Activated CD4-positive, CD25-positive, alpha-beta regulatory T cell treated with anti-CD3 and anti-CD28 coated beads, Interleukin-2, amount 50 U/mL, for 72 hours (primary cell): ENCODE data around the gene ZDHHC16.
"Not testable (repeated sequence)": the region's sequence is repeated elsewhere in the genome, so short reads cannot be mapped to it uniquely, and the experiment has no call there.

Source experiments
- DNase-seq: peaks from one replicate; pipeline ENCODE4 v3.0.0; 2021

ZDHHC16 gene

GRCh38 chr10:97445722-97446639 is at the start of gene ZDHHC16, which contains the start of gene EXOSC1:
TSS of gene ZDHHC16 (plus strand) at chr10:97446175. CDS start at chr10:97451676, 5,501 bp downstream.
TSS of gene EXOSC1 (minus strand) at chr10:97446006. CDS start at chr10:97445985, 21 bp downstream.
- peak; percentile 89 for DNase-seq

DNA sequence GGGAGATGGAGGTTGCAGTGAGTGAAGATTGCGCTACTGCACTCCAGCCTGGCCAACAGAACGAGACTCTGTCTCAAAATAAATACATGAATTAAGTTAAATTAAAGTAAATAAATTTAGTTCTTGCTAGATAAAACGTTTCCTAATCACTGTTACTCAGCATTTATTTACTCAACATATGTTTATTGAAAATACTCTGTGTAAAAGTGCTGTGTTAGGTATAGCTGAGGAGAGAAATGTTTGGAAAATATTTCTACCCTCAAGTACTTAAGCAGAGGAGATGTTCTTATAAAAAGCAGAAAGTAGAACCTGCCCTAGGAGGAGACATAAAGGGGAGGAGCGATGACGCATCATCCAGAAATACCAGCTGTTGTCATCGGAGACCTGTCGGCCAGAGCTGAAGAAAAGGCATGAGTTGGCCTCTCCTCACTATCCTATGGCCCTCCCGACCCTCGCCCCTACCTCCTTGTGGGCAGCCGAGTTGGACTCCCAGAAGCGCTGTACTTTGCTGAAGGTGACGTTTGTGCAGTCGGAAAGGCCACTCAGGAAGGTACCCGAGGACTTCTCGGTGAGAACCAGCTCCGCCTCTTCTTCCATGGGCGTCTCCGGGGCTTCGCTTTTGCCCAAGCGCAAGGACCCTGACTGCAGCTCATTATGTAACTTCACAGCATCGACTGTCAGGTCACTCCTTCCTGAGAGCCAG is 46.0 kb upstream of the ZDHHC16 start:
- DNase-seq: no peak

DNA sequence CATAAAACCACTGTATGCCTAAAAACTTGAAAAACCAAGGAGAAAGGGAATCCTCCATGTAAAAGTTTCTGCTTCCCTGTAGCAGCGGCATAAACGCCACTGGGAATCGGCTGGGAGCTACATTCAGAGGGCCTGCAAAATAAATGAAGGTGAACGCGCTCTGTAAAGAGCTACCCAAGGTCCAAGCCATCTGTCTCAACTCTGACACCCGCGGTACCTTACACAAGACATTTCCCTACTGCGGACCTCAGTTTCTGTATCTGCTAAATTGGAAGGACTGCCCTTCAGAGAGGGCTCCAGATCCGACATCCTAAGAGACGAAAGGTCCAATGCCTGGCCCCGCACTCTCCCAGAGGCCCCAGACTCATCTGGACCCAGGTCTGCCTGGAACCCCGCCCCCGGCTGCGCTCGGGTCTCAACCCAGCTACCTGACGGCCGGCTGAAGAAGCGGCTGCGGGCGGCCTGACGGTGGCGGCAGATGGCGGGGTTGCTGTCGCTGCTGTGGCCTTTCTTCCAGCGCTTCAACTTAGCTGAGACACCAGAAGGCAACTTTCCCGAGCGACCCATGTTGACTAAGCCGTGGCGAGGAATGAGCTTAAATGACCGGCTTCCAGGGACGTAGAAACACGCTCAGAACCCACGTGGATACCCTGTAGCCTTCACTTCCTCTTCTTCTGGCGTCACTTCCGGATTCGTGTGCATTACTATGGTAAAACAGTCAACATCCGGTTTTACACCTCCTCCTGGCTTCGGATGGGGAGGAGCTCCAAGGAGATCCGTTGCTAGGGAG is 45.1 kb upstream of the ZDHHC16 start, which contains the start of gene RRP12:
Gene RRP12 (minus strand): TSS at position 676 of the 790 bp plus-strand sequence. CDS start 109 bp downstream, at position 567.
- peak; percentile 70 for DNase-seq

GRCh38 chr10:97401455-97401919 is 44.5 kb upstream of the ZDHHC16 start:
- DNase-seq: no peak

GRCh38 chr10:97404044-97404443 is 41.9 kb upstream of the ZDHHC16 start:
- no peak for DNase-seq

- no peak for DNase-seq
Measured at GRCh38 chr10:97406064-97406463, 39.9 kb upstream of the ZDHHC16 start.

DNA sequence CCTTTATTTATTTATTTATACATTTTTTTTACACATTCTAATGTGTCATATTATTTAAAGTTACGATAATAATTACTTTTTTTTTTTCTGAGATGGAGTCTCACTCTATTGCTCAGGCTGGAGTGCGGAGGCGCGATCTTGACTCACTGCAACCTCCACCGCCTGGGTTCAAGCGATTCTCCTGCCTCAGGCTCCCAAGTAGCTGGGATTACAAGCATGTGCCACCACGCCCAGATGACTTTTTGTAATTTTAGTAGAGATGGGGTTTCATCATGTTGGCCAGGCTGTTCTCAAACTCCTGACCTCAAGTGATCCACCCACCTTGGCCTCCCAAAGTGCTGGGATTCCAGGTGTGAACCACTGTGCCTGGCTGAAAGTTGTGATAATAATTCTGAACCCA is 39.5 kb upstream of the ZDHHC16 start:
- not testable (repeated sequence) for DNase-seq

DNA sequence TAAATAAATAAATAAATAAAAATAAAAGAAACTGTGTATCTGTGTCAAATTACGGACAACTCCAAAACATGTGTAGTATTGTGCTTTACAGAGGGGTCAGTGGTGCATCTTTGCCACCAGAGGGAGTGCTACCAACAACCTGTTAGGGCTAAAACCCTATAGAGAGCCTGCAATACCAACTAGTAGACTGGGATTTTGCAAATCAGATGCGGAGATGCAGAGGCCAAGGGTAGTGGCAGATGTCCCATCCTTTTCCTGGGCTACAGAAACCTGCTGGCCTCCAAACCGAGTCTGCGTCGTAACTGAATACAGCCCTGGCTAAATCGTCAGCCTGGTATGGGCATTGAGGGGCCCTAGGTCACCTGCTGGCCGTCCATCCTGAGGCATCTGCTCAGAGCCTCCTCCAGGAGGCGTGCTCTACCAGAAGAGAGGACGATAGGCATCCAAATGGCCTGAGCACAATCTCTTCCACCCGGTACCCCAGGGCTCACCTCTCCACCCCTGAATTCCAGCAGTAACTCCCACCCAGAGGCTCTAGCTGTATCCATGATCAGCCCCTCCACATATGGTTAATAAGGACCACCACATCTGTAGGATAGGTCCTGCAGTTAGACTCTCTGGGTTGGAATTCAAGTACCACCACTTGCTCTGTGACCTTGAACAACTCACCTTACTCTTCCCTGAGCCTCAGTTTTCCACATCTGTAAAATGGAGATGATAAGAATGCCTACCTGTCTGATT is 38.6 kb upstream of the ZDHHC16 start:
- DNase-seq: peak; percentile 66

- no peak for DNase-seq
Measured at GRCh38 chr10:97407952-97408248, 38.1 kb upstream of the ZDHHC16 start.

DNA sequence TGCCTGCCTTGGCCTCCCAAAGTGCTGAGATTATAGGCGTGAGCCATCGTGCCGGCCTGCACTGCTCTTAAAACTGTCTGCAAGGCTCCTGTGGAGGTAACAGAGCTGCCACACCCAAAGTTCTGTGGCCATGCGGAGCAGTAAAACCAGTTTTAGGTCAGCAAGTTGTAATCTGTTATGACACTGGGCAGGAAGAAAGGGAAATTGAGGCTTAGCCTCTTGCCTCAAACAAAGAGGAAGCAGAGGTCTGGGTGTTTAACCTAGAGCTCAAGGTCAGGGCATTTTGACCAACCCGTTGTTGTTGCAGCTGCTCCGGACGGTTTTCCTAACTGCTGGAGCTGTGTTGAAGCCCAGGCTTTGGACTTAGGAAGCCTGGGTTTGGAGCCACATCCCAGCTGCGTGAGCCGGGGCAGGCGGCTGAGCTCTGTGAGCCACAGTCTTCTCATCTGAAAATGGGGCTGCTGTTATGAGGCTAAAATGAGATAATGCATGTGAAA is 37.4 kb upstream of the ZDHHC16 start:
- no peak for DNase-seq

- DNase-seq: no peak
Measured at GRCh38 chr10:97411406-97411805, 34.6 kb upstream of the ZDHHC16 start.

- peak; percentile 40 for DNase-seq
Measured at GRCh38 chr10:97412891-97413304, 33.1 kb upstream of the ZDHHC16 start.

DNA sequence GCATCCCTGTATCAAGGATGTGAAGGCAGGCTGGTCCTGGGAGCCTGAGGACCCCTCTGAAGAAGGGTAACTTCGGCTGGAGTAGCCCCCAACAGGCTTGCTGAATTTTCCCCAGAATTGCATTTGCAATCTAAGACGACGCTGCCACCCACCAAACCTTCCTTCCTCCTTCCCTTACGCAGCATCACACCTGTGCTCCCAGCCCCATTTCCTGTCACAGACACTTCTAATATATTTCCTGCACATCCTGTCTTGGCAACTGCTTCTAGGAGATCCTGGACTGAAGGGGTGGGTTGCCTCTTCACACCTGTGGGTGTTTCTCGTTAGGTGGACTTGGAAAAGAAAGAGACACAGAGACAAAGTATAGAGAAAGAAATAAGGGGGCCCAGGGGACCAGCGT is 29.4 kb upstream of the ZDHHC16 start:
- DNase-seq: no peak

DNA sequence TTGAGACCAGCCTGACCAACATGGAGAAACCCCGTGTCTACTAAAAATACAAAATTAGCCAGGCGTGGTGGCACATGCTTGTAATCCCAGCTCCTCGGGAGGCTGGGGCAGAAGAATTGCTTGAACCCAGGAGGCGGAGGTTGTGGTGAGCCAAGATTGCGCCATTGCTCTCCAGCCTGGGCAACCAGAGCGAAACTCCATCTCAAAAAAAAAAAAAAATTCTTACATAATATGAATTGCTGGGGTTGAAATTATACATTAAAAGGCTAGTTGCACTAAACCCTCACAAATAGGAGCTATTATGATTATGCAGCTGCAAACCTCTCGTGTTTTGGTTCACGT is 22.2 kb upstream of the ZDHHC16 start:
- DNase-seq: not testable (repeated sequence)

- peak; percentile 97 for DNase-seq
Measured at GRCh38 chr10:97425964-97426775, 19.8 kb upstream of the ZDHHC16 start, which contains the start of gene PGAM1. TSS of gene PGAM1 (plus strand) at chr10:97426191. CDS start at chr10:97426308, 117 bp downstream.

- no peak for DNase-seq
Measured at GRCh38 chr10:97426776-97427570, 19.0 kb upstream of the ZDHHC16 start.

GRCh38 chr10:97427571-97428179 is 18.3 kb upstream of the ZDHHC16 start:
- DNase-seq: no peak

DNA sequence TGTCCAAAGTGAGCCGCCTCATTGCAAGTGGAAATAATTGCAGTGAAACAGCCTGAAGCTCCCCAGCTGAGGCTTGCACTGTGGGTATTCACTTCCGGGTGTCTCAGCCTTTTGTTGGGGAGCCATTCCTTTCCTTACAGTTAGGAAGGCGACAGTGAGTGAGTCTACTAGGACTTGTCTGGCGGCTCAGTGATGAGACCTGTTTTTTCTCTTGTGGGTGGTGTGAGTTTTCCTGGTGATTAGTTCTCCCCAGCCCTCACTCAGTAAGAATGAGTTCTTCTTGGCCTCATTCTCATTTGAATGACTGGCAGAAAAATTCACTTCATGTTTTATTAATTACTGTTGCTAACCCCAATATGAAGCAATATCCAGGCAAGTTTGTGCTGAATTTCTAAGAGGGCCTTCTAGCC is 17.4 kb upstream of the ZDHHC16 start:
- no peak for DNase-seq

GRCh38 chr10:97434055-97434454 is 11.9 kb upstream of the ZDHHC16 start:
- no peak for DNase-seq

DNA sequence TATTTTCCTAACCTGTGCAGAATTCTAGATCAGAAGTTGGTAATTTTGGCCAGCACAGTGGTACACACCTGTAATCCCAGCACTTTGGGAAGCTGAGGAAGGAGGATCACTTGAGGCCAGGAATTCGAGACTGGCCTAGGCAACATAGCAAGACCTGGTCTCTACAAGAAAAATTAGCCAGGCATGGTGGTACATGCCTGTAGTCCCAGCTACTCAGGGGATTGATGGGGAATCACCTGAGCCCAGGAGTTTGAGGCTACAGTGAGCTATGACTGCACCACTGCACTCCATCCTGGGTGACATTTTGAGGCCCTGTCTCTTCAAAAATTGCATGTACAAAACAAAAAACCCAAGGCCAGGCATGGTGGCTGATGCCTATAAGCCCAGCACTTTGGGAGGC is 11.4 kb upstream of the ZDHHC16 start:
- no peak for DNase-seq
